ENCODE data around the gene KCNK13.
"Not testable (repeated sequence)": the region's sequence is repeated elsewhere in the genome, so short reads cannot be mapped to it uniquely, and the experiment has no call there.

KCNK13 gene

DNA sequence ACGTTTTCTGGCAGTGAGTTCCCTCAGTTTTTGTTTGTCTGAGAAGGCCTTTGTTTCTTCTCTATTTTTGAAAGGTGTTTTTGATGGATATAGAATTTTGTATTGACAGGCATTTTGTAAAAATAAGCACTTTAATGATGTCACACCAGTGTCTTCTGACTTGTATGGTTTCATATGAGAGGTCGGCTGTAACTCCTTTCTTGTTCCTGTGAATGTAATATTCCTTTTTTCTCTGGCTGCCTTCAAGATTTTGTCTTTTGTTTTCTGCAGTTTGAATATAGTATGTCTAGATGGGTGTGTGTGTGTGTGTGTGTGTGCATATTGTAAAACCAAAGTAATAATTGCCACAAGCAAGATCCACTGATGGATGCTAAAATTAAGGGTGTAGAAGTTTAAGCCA lies 126.8 kb downstream of the KCNK13 start:
- Histone ChIP-seq H3K27ac (no peak overlapping the region), H3K36me3 (replicated peaks) (no peaks in the 10 kb centered on the region), H3K4me3 (ENCODE audit: low read depth, low read length) (no peak overlapping the region), H3K27me3 (replicated peaks) (no peaks in the 10 kb centered on the region)
- in situ Hi-C loops (cut with HindIII; ENCODE audit: low pct_ligation_motif_present, low sequenced_read_pairs) = no loop called here
- TF ChIP-seq, protein P1, sequence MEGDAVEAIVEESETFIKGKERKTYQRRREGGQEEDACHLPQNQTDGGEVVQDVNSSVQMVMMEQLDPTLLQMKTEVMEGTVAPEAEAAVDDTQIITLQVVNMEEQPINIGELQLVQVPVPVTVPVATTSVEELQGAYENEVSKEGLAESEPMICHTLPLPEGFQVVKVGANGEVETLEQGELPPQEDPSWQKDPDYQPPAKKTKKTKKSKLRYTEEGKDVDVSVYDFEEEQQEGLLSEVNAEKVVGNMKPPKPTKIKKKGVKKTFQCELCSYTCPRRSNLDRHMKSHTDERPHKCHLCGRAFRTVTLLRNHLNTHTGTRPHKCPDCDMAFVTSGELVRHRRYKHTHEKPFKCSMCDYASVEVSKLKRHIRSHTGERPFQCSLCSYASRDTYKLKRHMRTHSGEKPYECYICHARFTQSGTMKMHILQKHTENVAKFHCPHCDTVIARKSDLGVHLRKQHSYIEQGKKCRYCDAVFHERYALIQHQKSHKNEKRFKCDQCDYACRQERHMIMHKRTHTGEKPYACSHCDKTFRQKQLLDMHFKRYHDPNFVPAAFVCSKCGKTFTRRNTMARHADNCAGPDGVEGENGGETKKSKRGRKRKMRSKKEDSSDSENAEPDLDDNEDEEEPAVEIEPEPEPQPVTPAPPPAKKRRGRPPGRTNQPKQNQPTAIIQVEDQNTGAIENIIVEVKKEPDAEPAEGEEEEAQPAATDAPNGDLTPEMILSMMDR (IDR thresholded peaks at IDR 0.05; ENCODE audit: low read depth, low read length, missing control alignments) = no peak
- no peak for DNase-seq

DNA sequence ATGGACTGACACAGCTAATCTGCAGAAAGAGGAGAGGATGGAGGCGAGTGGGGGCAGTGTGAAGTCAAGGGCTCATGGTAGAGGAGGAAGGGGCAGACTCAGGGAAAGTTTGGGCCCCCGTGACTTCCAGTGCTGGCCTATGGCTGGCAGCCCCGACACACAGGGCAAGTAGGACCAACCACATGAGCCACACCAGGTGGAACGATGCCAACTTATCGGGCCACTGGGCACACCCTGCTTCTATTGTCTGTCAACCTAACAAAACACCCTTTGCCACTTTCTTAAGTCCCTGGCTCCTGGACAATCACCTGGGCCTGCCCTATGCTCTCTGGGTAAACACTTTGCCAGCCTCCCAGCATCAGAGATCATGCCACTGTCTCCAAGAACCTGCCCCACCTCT lies 129.4 kb downstream of the KCNK13 start:
- no peak for DNase-seq
- in situ Hi-C loops (cut with HindIII; ENCODE audit: low pct_ligation_motif_present, low sequenced_read_pairs) = no loop called here
- H3K27me3 ChIP-seq (replicated peaks) = no peaks in the 10 kb centered on the region
- H3K36me3 ChIP-seq (replicated peaks) = no peaks in the 10 kb centered on the region
- TF ChIP-seq, protein P1 (IDR thresholded peaks at IDR 0.05; ENCODE audit: low read depth, low read length, missing control alignments) = no peak
- no peak overlapping the region for H3K4me3 ChIP-seq (ENCODE audit: low read depth, low read length)
- H3K27ac ChIP-seq = no peak overlapping the region

DNA sequence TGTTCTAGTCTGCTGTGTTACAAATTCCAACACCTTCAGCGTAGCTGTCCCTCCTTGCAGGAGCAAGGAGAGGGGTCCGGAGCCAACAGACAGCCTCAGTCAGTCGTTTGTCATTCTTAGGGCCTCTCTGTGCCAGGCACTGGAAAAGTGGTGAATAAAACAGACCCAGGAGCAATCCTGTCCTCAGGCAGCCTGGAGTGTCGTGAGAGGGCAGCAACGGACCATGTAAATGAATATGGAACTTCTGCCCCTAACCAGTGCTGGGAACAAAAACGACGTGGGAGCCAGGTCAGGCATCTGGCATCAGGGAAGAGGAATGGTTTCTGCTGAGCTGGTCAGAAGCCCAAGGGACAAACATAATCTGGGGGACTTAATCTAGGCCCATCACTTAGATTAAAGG lies 129.8 kb downstream of the KCNK13 start:
- H3K36me3 ChIP-seq (replicated peaks) = no peaks in the 10 kb centered on the region
- no peak for DNase-seq
- H3K27me3 ChIP-seq (replicated peaks) = no peaks in the 10 kb centered on the region
- no peak overlapping the region for H3K4me3 ChIP-seq (ENCODE audit: low read depth, low read length)
- in situ Hi-C loops (cut with HindIII; ENCODE audit: low pct_ligation_motif_present, low sequenced_read_pairs) = no loop called here
- TF ChIP-seq, protein P1 (IDR thresholded peaks at IDR 0.05; ENCODE audit: low read depth, low read length, missing control alignments) = no peak
- no peak overlapping the region for H3K27ac ChIP-seq

DNA sequence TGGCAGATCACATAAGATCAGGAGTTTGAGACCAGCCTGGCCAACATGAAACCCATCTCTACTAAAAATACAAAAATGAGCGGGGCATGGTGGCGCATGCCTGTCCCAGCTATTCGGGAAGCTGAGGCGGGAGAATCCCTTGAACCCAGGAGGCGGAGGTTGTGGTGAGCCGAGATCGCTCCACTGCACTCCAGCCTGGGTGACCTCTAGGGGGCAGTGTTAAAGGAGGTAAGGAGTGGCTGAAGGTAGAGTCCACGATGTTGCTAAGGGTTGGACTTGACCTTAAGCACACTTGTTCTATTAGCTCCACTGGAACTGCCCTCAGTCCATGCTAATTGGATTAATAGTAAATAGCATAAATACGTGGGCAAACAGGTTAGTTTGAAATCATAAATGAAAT lies 132.1 kb downstream of the KCNK13 start:
- DNase-seq = no peak
- Histone ChIP-seq H3K4me3 (ENCODE audit: low read depth, low read length) (no peak overlapping the region), H3K27ac (no peak overlapping the region), H3K36me3 (replicated peaks) (no peaks in the 10 kb centered on the region), H3K27me3 (replicated peaks) (no peaks in the 10 kb centered on the region)
- in situ Hi-C loops (cut with HindIII; ENCODE audit: low pct_ligation_motif_present, low sequenced_read_pairs) = no loop called here
- TF ChIP-seq, protein P1 (IDR thresholded peaks at IDR 0.05; ENCODE audit: low read depth, low read length, missing control alignments) = peak; percentile 45

DNA sequence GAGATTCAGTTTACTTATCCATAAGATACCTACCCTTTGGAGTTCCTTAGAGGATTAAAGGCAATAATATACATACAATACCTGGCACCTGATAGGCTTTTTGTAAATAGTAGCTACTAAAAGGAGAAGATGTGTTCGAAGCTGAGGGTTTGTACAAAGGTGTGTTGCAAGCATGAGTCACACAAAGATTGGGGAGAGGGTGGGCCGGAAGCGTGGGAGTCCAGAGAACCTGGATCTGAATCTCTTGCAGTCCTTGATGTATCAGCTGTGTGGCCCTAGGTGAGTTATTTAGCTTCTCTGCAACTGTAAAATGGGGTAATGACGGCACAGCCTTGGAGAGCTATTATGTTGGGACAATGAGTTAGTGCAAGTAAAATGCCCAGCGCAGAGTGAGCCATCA lies 132.9 kb downstream of the KCNK13 start:
- Histone ChIP-seq H3K36me3 (replicated peaks) (no peaks in the 10 kb centered on the region), H3K4me3 (ENCODE audit: low read depth, low read length) (no peak overlapping the region), H3K27ac (no peak overlapping the region), H3K27me3 (replicated peaks) (no peaks in the 10 kb centered on the region)
- TF ChIP-seq, protein P1 (IDR thresholded peaks at IDR 0.05; ENCODE audit: low read depth, low read length, missing control alignments) = no peak
- DNase-seq = no peak
- in situ Hi-C loops (cut with HindIII; ENCODE audit: low pct_ligation_motif_present, low sequenced_read_pairs) = no loop called here

DNA sequence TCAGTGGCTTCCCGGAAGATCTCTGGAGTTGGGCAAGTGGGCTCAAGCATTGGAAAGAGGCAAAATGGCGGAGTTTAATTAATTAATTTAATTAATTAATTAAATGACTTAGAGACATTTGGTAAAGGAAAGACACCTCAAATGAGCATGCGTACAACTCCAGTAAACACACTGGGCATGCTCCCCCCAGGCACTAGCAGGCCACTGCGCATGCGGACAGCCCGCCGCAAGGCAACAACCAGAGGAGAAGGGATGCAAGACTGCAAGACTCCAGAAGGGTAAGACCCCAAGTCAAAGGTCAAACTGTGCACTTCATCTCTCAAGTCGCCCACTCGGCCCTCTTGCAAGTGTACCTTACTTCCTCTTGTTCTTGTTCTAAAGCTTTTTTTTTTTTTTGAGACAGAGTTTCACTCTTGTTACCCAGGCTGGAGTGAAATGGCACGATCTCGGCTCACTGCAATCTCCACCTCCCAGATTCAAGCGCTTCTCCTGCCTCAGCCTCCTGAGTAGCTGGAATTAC lies 136.8 kb downstream of the KCNK13 start:
- TF ChIP-seq, protein P1 (IDR thresholded peaks at IDR 0.05; ENCODE audit: low read depth, low read length, missing control alignments) = no peak
- DNase-seq = no peak
- in situ Hi-C loops (cut with HindIII; ENCODE audit: low pct_ligation_motif_present, low sequenced_read_pairs) = no loop called here
- H3K27ac ChIP-seq = no peak overlapping the region
- no peaks in the 10 kb centered on the region for H3K27me3 ChIP-seq (replicated peaks)
- H3K4me3 ChIP-seq (ENCODE audit: low read depth, low read length) = no peak overlapping the region
- no peaks in the 10 kb centered on the region for H3K36me3 ChIP-seq (replicated peaks)

DNA sequence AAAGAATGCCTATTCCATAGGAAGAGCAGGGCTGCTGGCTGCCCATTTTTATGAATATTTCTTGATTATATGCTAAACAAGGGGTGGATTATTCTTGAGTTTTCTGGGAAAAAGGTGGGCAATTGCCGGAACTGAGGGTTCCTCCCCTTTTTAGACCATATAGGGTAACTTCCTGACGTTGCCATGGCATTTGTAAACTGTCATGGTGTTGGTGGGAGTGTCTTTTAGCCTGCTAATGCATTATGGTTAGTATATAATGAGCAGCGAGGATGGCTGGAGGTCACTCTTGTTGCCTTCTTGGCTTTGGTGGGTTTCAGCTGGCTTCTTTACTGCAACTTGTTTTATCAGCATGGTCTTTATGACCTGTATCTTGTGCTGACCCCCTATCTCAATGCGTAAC lies 138.8 kb downstream of the KCNK13 start:
- DNase-seq; H3K27ac ChIP-seq; H3K36me3 ChIP-seq (replicated peaks); in situ Hi-C loops (cut with HindIII; ENCODE audit: low pct_ligation_motif_present, low sequenced_read_pairs); H3K4me3 ChIP-seq (ENCODE audit: low read depth, low read length); H3K27me3 ChIP-seq (replicated peaks): not testable (repeated sequence)
